Ovary (tissue), 9 donors: Measurements from ENCODE around the gene SIT1. TPM values are rescaled to one million over a fixed set of nuclear protein-coding genes. Genes with fewer than 3 reads are reported as not detected.
A peak's percentile ranks its signal among the peaks of the same experiment; 100 is the strongest.
"Not testable (repeated sequence)": the region's sequence is repeated elsewhere in the genome, so short reads cannot be mapped to it uniquely, and the experiment has no call there.

Experiments used
- DNase-seq, 5 donors: peaks; one replicate each; pipeline ENCODE4 v3.0.0-alpha.2; 2019 to 2020
- H3K27ac ChIP-seq, 2 donors: fragments of 200-600 bp; one replicate each; pipeline versions ENCODE4 v1.5.1 to v1.8.0; 2019 to 2022
- H3K27me3 ChIP-seq: fragments of 200-600 bp; one replicate; pipeline ENCODE4 v1.8.0; 2022
- H3K36me3 ChIP-seq: fragments of 200-600 bp; sonication (generic); one replicate; pipeline ENCODE4 v1.5.1; 2019
- H3K4me1 ChIP-seq: one replicate; pipeline ENCODE4 v1.8.1; 2013; ENCODE audit warnings: mild to moderate bottlenecking, moderate library complexity; ENCODE audit not compliant: insufficient read depth
- H3K4me3 ChIP-seq: fragments of 200-600 bp; sonication (generic); one replicate; pipeline ENCODE4 v1.5.1; 2017
- H3K9me3 ChIP-seq, 2 donors: fragments of 200-600 bp in 1 of 2; sonication (generic) in 1 of 2; one replicate each; pipeline versions ENCODE4 v1.5.1 to v1.8.1; 2013 to 2019; ENCODE audit warnings: mild to moderate bottlenecking in 1 of 2, moderate library complexity in 1 of 2
- CTCF ChIP-seq, 3 donors: fragments of 450-650 bp in 2 of 3; fragments of 200-600 bp in 1 of 3; IDR thresholded peaks; one replicate each; pipeline versions ENCODE4 v1.5.1 to v1.8.0; 2016 to 2022; ENCODE audit warnings: antibody characterized with exemption in 3 of 3, mild to moderate bottlenecking in 1 of 3
- EP300 ChIP-seq: sonication (generic); formaldehyde crosslinking; IDR thresholded peaks from one replicate; pipeline ENCODE4 v1.6.1; 2017; ENCODE audit warnings: antibody characterized with exemption
- POLR2A ChIP-seq: fragments of 450-650 bp; IDR thresholded peaks from one replicate; pipeline ENCODE4 v1.6.1; 2017; ENCODE audit warnings: antibody characterized with exemption, mild to moderate bottlenecking, moderate library complexity
- WGBS, 3 donors: extraction: QIAGEN DNeasy Blood & Tissue Kit in 1 of 3; methylation state at CpG; one replicate each; pipeline versions ENCODE4 v1.1.5 to v1.1.7; 2013 to 2017; 5-methylcytosine and 5-hydroxymethylcytosine counted together
- intact Hi-C, 4 donors: fragments of 100-400 bp; cut with DNase I; formaldehyde crosslinking; loops; one replicate each; pipeline versions ENCODE4 v1.11.0 to v1.15.1; 2022 to 2023
- polyA plus RNA-seq, 2 donors: library from polyadenylated mRNA; stranded (reverse); fragments of 200-250 nt in 1 of 2; fragments of 350-450 nt in 1 of 2; fragmentation: Illumina TruSeq in 1 of 2; extraction: RNeasy Lipid Tissue Mini Kit (QIAGEN cat#74804) in 1 of 2; gene quantifications; one replicate each; pipeline ENCODE4 v1.2.3, GENCODE V29; 2013 to 2014
- total RNA-seq, 7 donors: library from RNA; depleted of rRNA in 2 of 7; stranded (reverse); fragments of >200 nt in 2 of 7; fragmentation: NEBNext Ultra II Directional in 3 of 7; extraction: Animal tissue kit (Norgen Biotek cat#: 25700) in 3 of 7; gene quantifications; one replicate each; pipeline versions ENCODE4 v1.1.0 to v1.2.4, GENCODE V29; 2016 to 2023
- donor health status: DM: no; HTN: no; CAD: no; lungs with moderate emphysema.
- donor health status: DM: no; HTN: no; CAD: no.
- donor health status: Bipolar disorder and iron deficiency.
- donor health status: DM: yes; HTN: yes; CAD: no.
- donor health status: DM: no; HTN: no; CAD: no.
- donor health status: DM: yes; HTN: yes; CAD: no.

The SIT1 gene
- total and polyA plus RNA-seq, 9 donors, result 0.20 to 0.82 (median 0.56) TPM; not detected in 3

GRCh38 chr9:35615981-35616680 is 34.6 kb downstream of the SIT1 start:
- no peak overlapping the region for H3K27ac ChIP-seq
- no peaks in the 10 kb centered on the region for H3K4me1 ChIP-seq
- no peak for DNase-seq
- no peaks in the 10 kb centered on the region for H3K9me3 ChIP-seq
- no peak overlapping the region for H3K4me3 ChIP-seq
- H3K27me3 ChIP-seq, result no peaks in the 10 kb centered on the region
- TF ChIP-seq POLR2A (no peak), CTCF (IDR thresholded peaks at IDR 0.05) (no peak), EP300 (no peak)
- intact Hi-C loops, result no loop called here
- 68 to 75% (median 68%) methylated on average over 17 of the region's 17 CpGs for WGBS, 3 donors
- no peaks in the 10 kb centered on the region for H3K36me3 ChIP-seq

GRCh38 chr9:35612843-35613242 is 37.9 kb downstream of the SIT1 start:
- no peak for DNase-seq
- H3K4me1 ChIP-seq, result no peaks in the 10 kb centered on the region
- H3K4me3 ChIP-seq, result no peak overlapping the region
- H3K36me3 ChIP-seq, result no peaks in the 10 kb centered on the region
- WGBS, 3 donors, result 63 to 91% (median 83%) methylated on average over 2 of the region's 2 CpGs
- intact Hi-C loops, result no loop called here
- H3K27me3 ChIP-seq, result no peaks in the 10 kb centered on the region
- no peak for TF ChIP-seq CTCF (IDR thresholded peaks at IDR 0.05)
- no peak for TF ChIP-seq EP300
- no peak for TF ChIP-seq POLR2A
- no peaks in the 10 kb centered on the region for H3K9me3 ChIP-seq
- no peak overlapping the region for H3K27ac ChIP-seq

GRCh38 chr9:35612066-35612465 is 38.7 kb downstream of the SIT1 start:
- WGBS, 3 donors, result 90 to 95% (median 94%) methylated on average over 4 of the region's 4 CpGs
- intact Hi-C loops, H3K27me3 ChIP-seq, DNase-seq, H3K27ac ChIP-seq, H3K36me3 ChIP-seq, H3K9me3 ChIP-seq, H3K4me1 ChIP-seq, H3K4me3 ChIP-seq: not testable (repeated sequence)

GRCh38 chr9:35611230-35611797 is 39.4 kb downstream of the SIT1 start:
- peaks cover 1% of the 10 kb centered on the region for H3K4me1 ChIP-seq
- no peaks in the 10 kb centered on the region for H3K9me3 ChIP-seq
- no peak overlapping the region for H3K27ac ChIP-seq
- H3K36me3 ChIP-seq, result no peaks in the 10 kb centered on the region
- intact Hi-C loops, result no loop called here
- peak; percentile 23 to 31 (median 24) for TF ChIP-seq CTCF (IDR thresholded peaks at IDR 0.05)
- no peak for TF ChIP-seq EP300
- no peak for TF ChIP-seq POLR2A
- H3K4me3 ChIP-seq, result no peak overlapping the region
- 14 to 20% (median 14%) methylated on average over 8 of the region's 8 CpGs for WGBS, 3 donors
- H3K27me3 ChIP-seq, result no peaks in the 10 kb centered on the region
- DNase-seq, result peak in 1 of 5 donors; percentile 51

GRCh38 chr9:35609820-35610163 is 40.9 kb downstream of the SIT1 start:
- no peaks in the 10 kb centered on the region for H3K9me3 ChIP-seq
- H3K4me3 ChIP-seq, result no peak overlapping the region
- H3K27ac ChIP-seq, result no peak overlapping the region
- no peaks in the 10 kb centered on the region for H3K27me3 ChIP-seq
- TF ChIP-seq POLR2A (no peak), EP300 (no peak), CTCF (IDR thresholded peaks at IDR 0.05) (no peak)
- 71 to 80% (median 72%) methylated on average over 13 of the region's 13 CpGs for WGBS, 3 donors
- H3K36me3 ChIP-seq, result no peaks in the 10 kb centered on the region
- H3K4me1 ChIP-seq, result peaks cover 5% of the 10 kb centered on the region
- no peak for DNase-seq
- intact Hi-C loops, result loop anchor here in 1 of 4 donors (5.0 kb wide), 1 partner anchor 38 kb away; no protein-coding TSS in a partner anchor
